ENCODE data around the gene APBA3. TPM values are rescaled to one million over a fixed set of nuclear protein-coding genes. Genes with fewer than 3 reads are reported as not detected.
"Not testable (repeated sequence)": the region's sequence is repeated elsewhere in the genome, so short reads cannot be mapped to it uniquely, and the experiment has no call there.

APBA3 gene
- total RNA-seq, 1 experiment from 2014 or later, result 26.1 TPM

DNA sequence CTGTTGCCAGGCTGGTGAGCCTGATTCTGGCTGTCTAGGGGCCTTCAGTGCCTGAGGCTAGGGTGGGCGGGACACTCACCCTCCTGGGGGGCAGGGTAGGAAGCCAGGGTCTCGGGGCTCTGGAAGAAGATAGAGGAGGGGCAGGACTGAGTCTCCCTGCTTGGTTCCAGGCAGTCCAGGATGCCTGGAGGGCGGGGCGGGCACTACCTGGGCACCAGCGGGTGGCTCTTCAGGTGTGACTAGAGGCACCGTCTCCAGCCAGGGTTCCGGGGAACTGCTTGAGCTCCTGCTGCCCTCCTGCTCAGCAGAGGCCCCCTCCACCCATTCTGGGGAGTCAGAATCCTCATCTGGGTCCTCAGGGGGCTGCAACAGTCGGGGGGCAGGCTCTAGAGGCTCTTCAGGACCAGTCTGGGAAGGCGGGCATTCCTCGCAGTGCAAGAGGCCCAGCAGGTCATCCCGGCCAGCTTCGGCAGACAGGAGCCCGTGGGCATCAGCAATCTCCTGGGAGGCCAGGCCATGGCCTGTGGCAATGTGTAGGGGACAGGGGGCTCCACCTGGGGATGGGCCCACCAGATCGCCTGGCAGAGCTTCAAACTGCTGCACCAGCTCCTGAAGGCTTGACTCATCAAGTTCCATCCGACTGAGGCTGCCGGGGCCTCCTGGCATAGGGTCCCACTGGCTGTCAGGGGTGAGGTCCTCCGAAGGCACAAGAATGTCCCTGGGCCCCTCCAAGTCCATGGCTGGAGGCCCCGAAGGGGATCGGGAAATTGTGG is 1.8 kb downstream of the APBA3 start:
- in situ Hi-C loops (cut with HindIII; ENCODE audit: low pct_unique_long_range_greater_than_20kb, low sequenced_read_pairs), result no loop called here
- no peak for DNase-seq (ENCODE audit: low read depth)

DNA sequence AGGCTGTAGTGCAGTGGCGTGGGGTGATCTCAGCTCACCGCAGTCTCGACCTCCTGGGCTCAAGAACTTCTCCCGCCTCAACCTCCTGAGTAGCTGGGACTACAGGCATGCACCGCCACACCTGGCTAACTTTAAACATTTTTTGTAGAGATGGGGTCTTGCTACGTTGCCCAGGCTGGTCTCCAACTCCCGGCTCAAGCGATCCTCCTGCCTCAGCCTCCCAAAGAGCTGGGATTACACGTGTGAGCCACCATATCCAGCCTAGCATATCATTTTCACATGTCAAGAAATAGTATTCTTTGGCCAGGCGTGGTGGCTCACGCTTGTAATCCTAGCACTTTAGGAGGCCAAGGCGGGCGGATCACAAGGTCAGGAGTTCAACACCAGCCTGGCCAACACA is 3.2 kb downstream of the APBA3 start:
- DNase-seq (ENCODE audit: low read depth); in situ Hi-C loops (cut with HindIII; ENCODE audit: low pct_unique_long_range_greater_than_20kb, low sequenced_read_pairs): not testable (repeated sequence)

DNA sequence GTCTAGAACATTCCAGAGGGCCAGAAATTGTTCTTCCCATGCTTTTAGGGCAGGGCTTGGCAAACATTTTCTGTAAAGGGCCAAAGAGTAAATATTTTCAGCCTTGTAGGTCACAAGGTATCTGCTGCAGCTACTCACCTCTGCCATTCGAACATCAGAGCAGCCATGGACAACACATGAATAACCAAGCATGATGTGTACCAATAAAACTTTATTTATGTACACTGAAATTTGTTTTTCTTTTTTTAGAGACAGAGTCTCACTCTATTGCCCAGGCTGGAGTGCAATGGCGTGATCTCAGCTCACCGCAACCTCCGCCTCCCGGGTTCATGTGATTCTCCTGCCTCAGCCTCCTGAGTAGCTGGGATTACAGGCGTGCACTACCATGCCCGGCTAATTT is 3.8 kb downstream of the APBA3 start:
- DNase-seq (ENCODE audit: low read depth); in situ Hi-C loops (cut with HindIII; ENCODE audit: low pct_unique_long_range_greater_than_20kb, low sequenced_read_pairs): not testable (repeated sequence)

- in situ Hi-C loops (cut with HindIII; ENCODE audit: low pct_unique_long_range_greater_than_20kb, low sequenced_read_pairs), result no loop called here
- DNase-seq (ENCODE audit: low read depth), result no peak
Observed at GRCh38 chr19:3753631-3754410, 7.7 kb downstream of the APBA3 start.

- DNase-seq (ENCODE audit: low read depth), result no peak
- in situ Hi-C loops (cut with HindIII; ENCODE audit: low pct_unique_long_range_greater_than_20kb, low sequenced_read_pairs), result no loop called here
Observed at GRCh38 chr19:3752492-3752891, 9.0 kb downstream of the APBA3 start.

- in situ Hi-C loops (cut with HindIII; ENCODE audit: low pct_unique_long_range_greater_than_20kb, low sequenced_read_pairs), result no loop called here
- no peak for DNase-seq (ENCODE audit: low read depth)
Observed at GRCh38 chr19:3751236-3751635, 10.3 kb downstream of the APBA3 start.

DNA sequence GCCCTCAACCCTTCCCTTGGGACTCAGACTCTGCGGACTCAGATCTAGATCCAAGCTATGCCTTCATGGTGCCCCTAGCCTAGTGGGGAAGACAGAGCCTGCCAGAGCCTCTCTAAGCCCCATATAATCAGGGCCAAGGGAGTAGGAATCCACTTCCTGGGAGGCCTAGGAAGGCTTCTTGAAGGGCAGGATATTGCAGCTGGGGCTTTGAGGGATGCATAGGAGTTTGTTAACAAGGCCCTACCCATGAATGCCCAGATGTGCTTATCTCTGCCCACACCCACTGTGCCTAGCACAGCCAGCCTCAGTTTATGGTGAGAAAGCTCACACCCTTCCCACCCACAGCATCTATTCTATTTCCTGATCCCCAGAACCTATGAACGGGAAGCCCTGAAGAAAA is 11.3 kb downstream of the APBA3 start:
- in situ Hi-C loops (cut with HindIII; ENCODE audit: low pct_unique_long_range_greater_than_20kb, low sequenced_read_pairs), result no loop called here
- DNase-seq (ENCODE audit: low read depth), result no peak

- in situ Hi-C loops (cut with HindIII; ENCODE audit: low pct_unique_long_range_greater_than_20kb, low sequenced_read_pairs), result no loop called here
- DNase-seq (ENCODE audit: low read depth), result no peak
Observed at GRCh38 chr19:3748965-3749364, 12.5 kb downstream of the APBA3 start.

DNA sequence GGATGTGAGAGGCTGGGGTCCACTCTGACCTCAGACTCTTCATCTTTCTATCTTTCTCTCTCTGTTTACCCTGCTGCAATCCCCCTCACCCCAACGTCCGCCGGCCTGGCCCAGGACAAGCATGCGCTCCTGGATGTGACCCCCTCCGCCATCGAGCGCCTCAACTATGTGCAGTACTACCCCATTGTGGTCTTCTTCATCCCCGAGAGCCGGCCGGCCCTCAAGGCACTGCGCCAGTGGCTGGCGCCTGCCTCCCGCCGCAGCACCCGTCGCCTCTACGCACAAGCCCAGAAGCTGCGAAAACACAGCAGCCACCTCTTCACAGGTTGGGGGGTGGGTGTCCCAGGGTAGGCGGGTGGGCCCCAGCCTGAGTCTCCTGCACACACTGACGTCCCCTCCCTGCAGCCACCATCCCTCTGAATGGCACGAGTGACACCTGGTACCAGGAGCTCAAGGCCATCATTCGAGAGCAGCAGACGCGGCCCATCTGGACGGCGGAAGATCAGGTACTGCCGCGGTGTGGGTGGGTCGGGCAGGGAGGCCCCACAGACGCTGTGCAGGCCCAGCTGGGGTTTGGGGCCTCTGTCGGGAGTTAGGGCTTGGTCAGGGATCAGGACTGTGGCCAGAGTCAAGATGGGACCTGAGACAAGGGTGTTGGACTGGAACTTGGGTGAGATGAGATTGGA is 15.0 kb downstream of the APBA3 start:
- in situ Hi-C loops (cut with HindIII; ENCODE audit: low pct_unique_long_range_greater_than_20kb, low sequenced_read_pairs), result no loop called here
- DNase-seq (ENCODE audit: low read depth), result no peak

DNA sequence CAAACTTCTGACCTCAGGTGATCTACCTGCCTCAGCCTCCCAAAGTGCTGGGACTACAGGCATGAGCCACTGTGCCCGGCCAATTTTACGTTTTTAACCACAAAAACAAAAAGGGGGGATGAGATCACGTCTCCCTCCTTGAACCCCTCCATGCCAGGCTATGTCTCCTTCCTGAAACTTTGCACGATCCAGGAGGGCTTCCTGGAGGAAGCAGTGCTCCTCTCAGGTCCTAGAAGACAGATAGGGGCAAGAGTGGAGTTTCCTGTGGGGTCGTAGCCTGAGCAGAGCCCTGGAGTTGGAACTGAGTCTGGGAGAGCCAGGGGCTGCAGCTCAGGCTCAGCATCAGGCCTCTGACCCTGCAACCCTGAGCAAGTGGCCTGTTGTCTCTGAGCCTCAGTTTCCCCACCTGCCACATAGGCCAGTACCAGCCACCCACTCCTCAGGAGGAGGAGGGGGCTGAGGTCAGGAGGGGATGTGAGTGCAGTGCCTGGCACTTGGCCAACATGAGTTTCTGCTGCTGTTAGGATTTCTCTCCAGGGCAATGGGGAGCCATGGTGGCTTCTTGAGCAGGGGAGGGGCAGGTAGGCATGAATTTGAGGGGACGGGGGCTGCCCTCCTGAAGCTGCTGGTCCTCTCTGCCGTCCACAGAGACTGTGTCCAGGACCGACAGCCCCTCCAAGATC is 16.0 kb downstream of the APBA3 start:
- in situ Hi-C loops (cut with HindIII; ENCODE audit: low pct_unique_long_range_greater_than_20kb, low sequenced_read_pairs), result no loop called here
- no peak for DNase-seq (ENCODE audit: low read depth)

DNA sequence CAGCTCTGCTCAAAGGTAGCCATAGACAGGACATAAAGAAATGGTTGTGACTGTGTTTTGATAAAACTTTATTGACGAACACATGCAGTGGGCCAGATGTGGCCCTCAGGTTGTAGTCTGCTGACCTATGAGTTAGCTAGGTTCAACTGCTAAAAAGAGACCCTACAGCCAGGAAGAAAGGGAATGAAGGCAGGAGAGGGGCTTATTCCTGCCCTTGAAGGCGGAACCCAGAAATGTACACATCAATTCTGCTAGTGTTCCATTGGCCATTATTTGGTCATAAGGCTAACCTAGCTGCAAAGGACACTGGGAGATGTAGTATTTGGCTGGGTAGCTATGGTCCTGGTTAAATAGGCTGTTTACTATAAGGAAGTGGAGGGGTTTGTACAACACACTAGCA is 18.0 kb downstream of the APBA3 start:
- in situ Hi-C loops (cut with HindIII; ENCODE audit: low pct_unique_long_range_greater_than_20kb, low sequenced_read_pairs), result no loop called here
- DNase-seq (ENCODE audit: low read depth), result no peak

DNA sequence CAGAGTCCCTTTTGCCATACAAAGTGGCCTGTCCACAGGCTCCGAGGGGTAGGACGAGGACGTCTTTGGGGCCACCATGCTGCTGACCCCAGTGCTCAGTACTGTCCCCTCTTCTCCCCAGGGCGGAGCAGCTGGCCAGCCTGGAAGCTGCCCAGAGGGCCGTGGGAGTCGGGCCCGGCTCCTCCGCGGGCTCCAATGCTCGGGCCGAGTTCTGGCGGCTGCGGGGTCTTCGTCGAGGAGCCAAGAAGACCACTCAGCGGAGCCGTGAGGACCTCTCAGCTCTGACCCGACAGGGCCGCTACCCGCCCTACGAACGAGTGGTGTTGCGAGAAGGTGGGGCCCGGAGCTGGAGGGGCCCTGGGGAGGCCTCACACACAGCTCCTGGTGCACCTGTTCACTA is 21.1 kb downstream of the APBA3 start:
- DNase-seq (ENCODE audit: low read depth), result no peak
- in situ Hi-C loops (cut with HindIII; ENCODE audit: low pct_unique_long_range_greater_than_20kb, low sequenced_read_pairs), result no loop called here

DNA sequence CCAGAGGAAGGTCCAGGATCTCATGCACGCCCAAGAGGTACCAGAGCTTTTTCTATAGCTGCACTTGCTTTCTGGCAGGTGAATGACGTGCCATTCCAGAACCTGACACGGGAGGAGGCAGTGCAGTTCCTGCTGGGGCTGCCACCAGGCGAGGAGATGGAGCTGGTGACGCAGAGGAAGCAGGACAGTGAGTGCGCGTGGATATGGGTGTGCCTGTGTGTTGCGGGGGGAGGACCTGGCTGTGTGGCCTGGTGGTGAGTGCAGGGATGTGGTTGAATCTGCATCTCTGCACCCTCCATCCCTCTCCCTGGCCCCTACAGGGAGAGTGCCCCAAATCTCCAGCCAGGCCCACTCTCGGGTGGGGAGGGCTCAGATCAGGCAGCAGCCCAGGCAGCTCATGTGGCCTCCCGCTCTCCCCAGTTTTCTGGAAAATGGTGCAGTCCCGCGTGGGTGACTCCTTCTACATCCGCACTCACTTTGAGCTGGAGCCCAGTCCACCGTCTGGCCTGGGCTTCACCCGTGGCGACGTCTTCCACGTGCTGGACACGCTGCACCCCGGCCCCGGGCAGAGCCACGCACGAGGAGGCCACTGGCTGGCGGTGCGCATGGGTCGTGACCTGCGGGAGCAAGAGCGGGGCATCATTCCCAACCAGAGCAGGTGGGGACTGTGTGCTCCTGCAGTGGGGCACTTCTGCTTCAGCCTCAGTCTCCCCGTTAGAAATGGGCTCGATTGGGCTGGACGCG is 22.8 kb downstream of the APBA3 start:
- in situ Hi-C loops (cut with HindIII; ENCODE audit: low pct_unique_long_range_greater_than_20kb, low sequenced_read_pairs), result no loop called here

GRCh38 chr19:3737487-3738205 is 23.8 kb downstream of the APBA3 start:
- in situ Hi-C loops (cut with HindIII; ENCODE audit: low pct_unique_long_range_greater_than_20kb, low sequenced_read_pairs), result no loop called here
- no peak for DNase-seq (ENCODE audit: low read depth)

More for the DNA sequence above, 22.8 kb downstream of the APBA3 start:
- no peak for DNase-seq (ENCODE audit: low read depth)

DNA sequence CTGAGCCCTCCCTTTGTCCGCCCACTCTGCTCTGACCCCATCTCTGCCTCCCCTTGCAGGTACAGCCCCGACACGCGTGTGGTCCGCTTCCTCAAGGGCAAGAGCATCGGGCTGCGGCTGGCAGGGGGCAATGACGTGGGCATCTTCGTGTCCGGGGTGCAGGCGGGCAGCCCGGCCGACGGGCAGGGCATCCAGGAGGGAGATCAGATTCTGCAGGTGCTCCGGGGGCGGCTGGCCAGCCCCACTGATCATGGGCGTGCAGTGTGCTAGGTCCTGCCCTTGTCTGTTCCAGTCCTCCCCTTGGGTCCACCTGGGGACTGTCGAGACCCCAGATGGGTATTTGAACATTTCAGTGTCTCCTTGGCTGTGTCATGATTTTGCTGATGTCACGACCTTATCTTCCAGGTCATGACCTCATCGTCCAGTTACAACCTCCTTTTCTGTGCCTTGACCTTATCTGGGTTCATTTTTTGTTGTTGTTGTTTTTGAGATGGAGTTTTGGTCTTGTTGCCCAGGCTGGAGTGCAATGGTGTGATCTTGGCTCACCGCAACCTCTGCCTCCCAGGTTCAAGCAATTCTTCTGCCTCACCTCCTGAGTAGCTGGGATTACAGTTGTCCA is 25.3 kb downstream of the APBA3 start:
- no peak for DNase-seq (ENCODE audit: low read depth)
- in situ Hi-C loops (cut with HindIII; ENCODE audit: low pct_unique_long_range_greater_than_20kb, low sequenced_read_pairs), result no loop called here

DNA sequence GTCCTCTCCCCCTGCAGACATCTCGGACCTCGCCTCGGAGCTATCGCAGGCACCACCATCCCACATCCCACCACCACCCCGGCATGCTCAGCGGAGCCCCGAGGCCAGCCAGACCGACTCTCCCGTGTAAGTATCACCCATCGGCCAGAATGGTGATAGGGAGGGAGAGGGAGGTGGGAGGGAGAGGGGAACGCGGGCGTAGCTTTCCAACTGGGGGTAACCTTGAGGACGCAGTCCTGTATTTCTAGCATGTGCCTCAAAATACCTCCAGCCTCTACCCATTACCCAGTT is 27.2 kb downstream of the APBA3 start:
- in situ Hi-C loops (cut with HindIII; ENCODE audit: low pct_unique_long_range_greater_than_20kb, low sequenced_read_pairs), result no loop called here
- no peak for DNase-seq (ENCODE audit: low read depth)

GRCh38 chr19:3733549-3734309 is 27.8 kb downstream of the APBA3 start:
- in situ Hi-C loops (cut with HindIII; ENCODE audit: low pct_unique_long_range_greater_than_20kb, low sequenced_read_pairs), result no loop called here
- no peak for DNase-seq (ENCODE audit: low read depth)

Data from Caki2 (cell line).